Left cardiac atrium (tissue), 4 donors: ENCODE data around the gene ZNF322. TPM values are rescaled to one million over a fixed set of nuclear protein-coding genes. Genes with fewer than 3 reads are reported as not detected.
"Not testable (repeated sequence)": the region's sequence is repeated elsewhere in the genome, so short reads cannot be mapped to it uniquely, and the experiment has no call there.

Source experiments
- ATAC-seq, 2 donors: fragments of 200-7000 bp; cut with Tn5 transposase; one replicate each; pipeline ENCODE4 v1.9.1; 2020; ENCODE audit warnings: mild to moderate bottlenecking in 2 of 2, moderate library complexity in 2 of 2
- DNase-seq: peaks from one replicate; pipeline ENCODE4 v3.0.0-alpha.2; 2020
- intact Hi-C, 2 donors: fragments of 100-400 bp; cut with DNase I; formaldehyde crosslinking; loops; one replicate each; pipeline versions ENCODE4 v1.14.1 to v1.15.1; 2022 to 2023
- long read RNA-seq: library from polyadenylated mRNA; unstranded; transcript quantifications from one replicate; pipeline ENCODE4 v2.0.0, GENCODE V29; 2021
- total RNA-seq, 2 donors: library from RNA; stranded (reverse); fragmentation: NEBNext Ultra II Directional; extraction: Animal tissue kit (Norgen Biotek cat#: 25700); gene quantifications; one replicate each; pipeline ENCODE4 v1.2.1, GENCODE V29; 2021
- donor health status: DM: no; HTN: yes; CAD: no.
- donor health status: DM: no; HTN: yes; CAD: no; lungs with severe emphysema.
- donor health status: DM: yes; HTN: yes; CAD: no.
- donor health status: Dilated cardiomyopathy.

ZNF322 gene, protein sequence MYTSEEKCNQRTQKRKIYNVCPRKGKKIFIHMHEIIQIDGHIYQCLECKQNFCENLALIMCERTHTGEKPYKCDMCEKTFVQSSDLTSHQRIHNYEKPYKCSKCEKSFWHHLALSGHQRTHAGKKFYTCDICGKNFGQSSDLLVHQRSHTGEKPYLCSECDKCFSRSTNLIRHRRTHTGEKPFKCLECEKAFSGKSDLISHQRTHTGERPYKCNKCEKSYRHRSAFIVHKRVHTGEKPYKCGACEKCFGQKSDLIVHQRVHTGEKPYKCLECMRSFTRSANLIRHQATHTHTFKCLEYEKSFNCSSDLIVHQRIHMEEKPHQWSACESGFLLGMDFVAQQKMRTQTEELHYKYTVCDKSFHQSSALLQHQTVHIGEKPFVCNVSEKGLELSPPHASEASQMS
- total RNA-seq: 10 to 100 TPM; 15.5 to 16.6 TPM
- long read RNA-seq, full-length matches to known transcripts: 12 of 12 reads
- long read RNA-seq, partial matches to known transcripts: 0 of 12 reads
- long read RNA-seq, other reads (novel, unspliced or antisense): 0 of 12 reads

DNA sequence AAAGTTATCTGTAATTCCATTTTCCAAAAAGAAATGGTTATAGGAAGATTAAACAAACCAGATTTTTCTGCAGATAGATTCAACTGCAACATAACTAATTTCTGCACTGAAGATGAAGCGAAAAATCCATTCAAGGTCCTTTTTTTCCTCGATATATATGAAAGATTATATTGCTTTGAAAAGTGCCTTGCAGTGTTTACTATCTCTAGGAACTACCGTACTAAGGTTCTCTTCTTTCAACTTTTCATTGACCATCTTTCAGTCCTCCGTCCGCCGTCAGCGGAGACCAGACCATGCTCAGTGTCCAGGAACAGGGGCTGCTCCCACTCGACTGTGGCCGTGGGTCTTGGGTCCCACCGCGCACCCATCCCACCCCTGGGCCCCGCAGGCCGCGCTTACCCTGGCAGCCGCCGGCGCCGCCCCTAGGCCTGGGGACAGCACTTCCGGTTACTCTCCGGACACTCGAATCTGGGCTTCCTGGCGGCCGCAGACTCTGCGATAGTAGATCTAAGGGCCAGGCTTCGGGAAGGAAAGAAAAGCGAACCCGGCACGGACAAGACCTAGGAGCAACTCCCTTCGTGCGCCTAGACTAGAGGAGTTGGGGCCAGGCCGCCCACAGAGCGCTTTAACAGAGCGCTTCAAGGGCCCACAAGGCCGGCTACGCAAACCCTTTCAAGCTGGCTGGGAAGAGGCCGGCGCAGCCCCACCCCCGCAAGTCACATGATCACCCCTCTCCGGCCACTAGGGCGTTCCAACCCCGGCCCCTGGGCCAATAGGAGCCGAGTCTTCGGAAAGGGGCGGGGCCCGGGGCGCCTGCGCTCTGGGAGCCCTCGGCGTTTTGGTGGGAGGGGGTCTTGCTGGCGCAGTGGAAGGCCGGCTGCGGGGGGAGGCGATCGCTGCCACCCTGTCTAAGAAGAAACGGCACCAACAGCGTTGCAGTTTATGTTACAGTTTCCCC is at the start of gene ZNF322:
ZNF322 (minus strand) TSS at position 705 of the 958 bp plus-strand sequence. CDS start 21,193 bp downstream, outside the sequence.
- intact Hi-C loops: no loop called here
- peak; percentile 100 for ATAC-seq
- peak; percentile 97 for DNase-seq

DNA sequence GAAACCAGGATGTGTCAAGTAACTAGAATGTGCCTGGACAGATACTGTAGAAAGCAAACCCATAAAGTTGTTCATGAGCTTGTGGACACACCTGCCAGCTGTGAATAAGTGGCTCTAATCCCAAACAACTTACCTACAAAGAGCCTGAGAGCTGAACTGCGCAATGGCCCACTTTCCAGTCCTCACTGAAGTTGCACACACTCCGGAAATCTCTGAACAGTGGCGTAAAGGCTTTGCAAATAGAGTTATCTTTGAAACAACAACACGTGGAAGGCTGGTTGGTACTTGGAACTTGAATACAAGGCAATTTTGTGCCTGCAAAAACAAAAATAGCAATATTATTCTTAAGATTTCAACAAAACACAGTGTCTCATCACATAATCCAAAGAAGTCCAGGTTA is 46.2 kb upstream of the ZNF322 start:
- intact Hi-C loops, ATAC-seq, DNase-seq: not testable (repeated sequence)

DNA sequence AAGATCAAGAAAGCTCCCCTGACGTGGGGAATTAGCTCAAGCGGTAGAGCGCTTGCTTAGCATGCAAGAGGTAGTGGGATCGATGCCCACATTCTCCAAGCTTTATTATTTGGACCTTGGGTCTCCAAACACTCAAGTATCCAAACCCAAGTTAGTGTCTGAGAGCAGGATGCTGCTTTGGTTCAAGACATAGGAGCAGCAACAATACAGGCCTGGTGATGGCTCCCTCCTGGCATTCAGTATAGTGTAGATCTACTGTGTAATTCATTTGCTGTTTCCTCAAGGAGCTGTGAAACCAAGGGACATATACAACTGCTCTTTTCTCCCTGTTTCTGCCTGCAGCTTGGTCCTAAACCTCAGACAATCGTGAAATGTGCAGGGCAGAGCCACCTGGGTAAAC is 45.8 kb upstream of the ZNF322 start:
- intact Hi-C loops, ATAC-seq, DNase-seq: not testable (repeated sequence)

DNA sequence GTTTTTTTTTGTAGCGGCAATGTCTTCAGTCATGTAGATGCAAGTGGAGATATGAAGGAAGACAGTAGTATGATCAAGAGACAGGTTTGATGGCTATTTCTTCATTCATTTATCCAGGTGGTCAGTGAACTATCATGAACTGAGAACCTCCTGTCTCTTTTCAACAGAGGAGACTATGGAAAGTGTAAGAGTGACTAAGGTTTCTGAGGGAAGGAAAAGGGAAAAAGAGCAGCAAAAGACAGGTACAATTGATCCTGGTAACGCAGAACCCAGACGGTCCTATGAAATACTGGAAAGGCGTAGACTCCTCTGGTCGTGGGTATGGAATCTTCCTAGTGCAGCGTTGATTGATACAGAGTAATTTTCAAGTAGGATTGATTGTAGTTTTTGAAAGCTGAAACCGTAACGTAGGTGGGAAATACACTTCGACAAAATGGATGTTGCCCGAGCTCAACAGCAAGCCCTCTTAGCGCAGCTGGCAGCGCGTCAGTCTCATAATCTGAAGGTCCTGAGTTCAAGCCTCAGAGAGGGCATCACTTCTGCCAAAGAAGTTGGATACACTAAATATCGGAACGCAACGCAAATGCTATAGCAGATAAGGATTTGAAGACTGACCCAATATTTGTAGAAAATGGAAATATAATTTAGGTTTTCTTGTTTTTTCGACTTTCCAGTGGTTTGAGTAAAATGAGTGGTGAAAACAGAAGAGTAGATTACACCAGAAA is 41.6 kb upstream of the ZNF322 start:
- DNase-seq, ATAC-seq, intact Hi-C loops: not testable (repeated sequence)

DNA sequence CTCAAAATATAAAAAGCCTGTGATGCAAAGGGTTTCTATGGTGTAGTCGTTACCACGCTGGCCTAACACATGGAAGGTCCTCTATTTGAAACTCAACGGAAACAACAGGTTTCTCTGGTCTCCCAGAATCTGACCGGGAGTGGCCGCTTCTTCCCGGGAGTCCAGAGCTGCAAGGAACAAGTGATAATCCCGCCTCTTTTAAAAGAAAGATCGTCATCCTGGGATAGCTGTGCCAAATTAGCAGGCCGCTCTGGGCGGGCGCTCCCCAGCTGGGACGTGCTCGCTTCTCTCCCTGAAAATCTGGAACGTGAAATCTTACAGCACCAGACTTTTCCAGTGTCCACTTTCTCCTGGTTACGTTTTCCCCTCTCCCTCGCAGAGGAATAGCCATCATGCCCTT is 38.0 kb upstream of the ZNF322 start:
- intact Hi-C loops, DNase-seq, ATAC-seq: not testable (repeated sequence)

DNA sequence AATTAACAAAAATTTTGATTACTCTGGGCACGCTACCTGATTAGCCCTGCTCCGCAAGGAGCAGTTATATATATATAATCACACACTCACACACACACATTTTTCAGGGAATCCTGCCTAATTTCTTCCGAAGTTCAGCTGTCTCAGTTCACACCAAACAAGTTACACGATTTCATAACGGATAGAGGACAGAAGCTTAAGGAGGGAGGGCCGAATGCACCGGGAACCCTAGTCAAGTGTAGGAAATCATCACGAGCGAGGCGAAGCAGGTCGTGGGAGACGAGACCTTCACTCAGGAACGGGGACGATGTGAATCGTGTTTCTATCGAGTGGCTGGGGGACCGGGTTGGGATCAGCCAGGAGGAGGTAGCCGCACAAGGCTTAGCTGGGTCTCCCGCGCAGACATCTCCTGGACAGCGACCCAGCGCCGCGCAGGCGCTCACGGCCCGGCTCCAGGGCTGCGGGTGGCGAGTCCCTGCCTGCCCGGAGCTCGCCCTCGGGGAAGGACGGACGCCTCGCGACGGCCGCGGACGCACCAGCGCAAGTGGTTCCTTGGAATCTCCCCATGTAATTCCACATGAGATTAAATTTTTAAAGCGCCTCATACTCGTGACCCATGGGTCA is 29.9 kb upstream of the ZNF322 start:
- peak in 1 of 2 donors; percentile 27 for ATAC-seq
- DNase-seq, intact Hi-C loops: not testable (repeated sequence)

DNA sequence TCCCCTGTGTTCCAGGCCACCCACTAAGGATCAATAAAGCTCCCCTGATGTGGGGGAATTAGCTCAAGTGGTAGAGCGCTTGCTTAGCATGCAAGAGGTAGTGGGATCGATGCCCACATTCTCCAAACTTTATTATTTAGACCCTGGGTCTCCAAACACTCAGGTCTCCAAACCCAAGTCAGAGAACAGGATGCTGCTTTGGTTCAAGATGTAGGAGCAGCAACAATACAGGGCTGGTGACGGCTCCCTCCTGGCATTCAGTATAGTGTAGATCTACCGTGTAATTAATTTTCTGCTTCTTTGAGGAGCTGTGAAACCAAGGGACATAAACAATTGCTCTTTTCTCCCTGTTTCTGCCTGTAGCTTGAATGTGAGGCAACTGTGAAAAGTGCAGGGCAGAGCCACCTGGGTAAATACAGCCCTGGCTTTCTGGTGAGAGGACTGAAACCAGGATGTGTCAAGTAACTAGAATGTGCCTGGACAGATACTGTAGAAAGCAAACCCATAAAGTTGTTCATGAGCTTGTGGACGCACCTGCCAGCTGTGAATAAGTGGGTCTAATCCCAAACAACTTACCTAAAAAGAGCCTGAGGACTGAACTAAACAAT is 23.0 kb upstream of the ZNF322 start:
- intact Hi-C loops, DNase-seq, ATAC-seq: not testable (repeated sequence)

DNA sequence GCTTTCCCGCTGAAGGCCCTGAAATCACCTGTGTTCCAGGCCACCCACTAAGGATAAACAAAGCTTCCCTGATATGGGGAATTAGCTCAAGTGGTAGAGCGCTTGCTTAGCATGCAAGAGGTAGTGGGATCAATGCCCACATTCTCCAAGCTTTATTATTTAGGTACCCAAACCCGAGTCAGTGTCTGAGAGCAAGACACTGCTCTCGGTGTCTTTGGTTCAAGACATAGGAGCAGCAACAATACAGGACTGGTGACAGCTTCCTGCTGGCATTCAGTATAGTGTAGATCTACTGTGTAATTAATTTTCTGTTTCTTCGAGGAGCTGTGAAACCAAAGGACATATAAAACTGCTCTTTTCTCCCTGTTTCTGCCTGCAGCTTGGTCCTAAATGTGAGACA is 13.7 kb upstream of the ZNF322 start:
- DNase-seq, ATAC-seq: not testable (repeated sequence)

DNA sequence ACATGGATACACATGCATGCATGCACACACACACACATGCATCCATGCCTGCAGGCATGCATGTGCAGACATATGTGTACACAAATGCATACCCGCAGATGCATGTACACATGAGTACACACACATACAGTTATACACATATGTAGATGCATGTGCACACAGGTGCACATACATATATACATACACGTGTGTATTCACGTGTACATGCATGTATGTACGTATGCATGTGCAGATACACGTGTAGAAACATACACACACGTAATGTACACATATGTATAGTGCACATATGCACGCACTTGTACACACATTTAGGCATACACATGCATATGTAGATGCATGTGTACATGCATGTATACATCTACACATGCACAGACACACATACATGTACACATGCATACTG is 11.0 kb upstream of the ZNF322 start:
- DNase-seq, ATAC-seq, intact Hi-C loops: not testable (repeated sequence)

More for the DNA sequence above, 13.7 kb upstream of the ZNF322 start:
- intact Hi-C loops: not testable (repeated sequence)

DNA sequence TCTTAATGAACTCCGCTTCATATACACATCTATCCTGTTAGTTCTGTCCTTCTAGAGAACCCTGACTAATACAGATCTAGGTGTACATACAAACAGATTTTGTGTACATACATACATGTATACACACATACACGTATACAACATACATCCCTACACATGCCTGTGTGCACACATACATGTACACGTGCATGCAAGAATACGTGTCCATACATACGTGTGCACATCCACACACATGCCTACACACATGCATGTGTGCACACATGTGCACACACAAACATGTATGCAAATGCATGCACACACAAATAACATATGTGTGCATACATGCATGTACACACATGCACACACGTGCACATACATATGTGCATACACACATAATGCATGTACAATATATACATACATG is 10.5 kb upstream of the ZNF322 start:
- intact Hi-C loops, ATAC-seq, DNase-seq: not testable (repeated sequence)

DNA sequence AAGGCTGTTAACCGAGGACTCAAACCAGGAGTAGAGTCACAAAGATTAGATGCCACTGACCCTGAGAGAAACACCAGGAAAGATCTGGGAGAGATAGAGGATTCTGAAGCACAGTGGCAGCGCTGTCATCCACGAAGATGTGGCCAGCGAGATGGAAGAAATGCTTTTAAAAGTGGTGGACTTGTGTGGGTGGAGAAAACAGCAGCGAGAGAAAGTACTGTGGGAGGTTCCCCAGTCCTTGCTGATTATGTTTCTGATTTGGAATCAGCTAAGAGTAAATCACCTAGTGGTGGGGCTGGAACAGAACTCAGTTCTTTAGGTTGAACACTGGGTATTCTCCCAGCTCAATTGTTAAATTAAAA is 435 bp upstream of the ZNF322 start:
- DNase-seq (no peak), ATAC-seq (peak; percentile 13 to 22)
- intact Hi-C loops: no loop called here

DNA sequence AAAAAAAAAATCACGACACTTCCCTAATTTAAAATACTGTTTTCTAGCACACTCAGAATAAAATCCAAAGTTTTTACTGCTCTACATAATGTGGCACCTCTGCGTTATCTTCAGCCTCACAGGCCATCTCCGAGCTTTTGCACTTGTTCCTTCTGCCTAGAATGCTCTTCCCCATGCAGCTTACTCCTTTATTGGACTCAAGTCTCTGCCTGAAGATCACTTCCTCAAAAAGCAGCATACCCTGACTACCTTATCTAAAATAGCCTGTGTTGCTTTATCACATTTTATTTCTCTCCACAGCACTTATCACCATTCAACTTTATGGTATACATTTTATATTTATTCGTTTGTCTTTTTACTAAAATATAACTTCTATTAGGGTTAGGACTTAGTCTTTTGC is 2.3 kb downstream of the ZNF322 start:
- intact Hi-C loops: no loop called here
- ATAC-seq (no peak), DNase-seq (no peak)

DNA sequence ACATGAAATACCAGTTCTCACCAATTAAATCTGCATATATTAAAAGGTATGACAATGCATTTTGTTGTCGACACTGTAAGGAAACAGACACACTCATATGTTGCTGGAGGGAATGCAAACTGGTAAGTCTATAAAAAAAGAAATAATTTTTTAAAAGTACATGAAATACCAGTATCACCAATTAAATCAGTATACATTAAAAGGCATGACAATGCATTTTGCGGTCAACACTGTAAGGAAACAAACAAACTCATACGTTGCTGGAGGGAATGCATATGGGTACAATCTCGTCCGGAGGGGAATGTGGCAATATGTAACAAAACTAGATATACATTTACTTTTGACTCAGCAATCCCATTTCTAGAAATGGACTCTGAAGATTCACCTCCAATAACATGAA is 6.5 kb downstream of the ZNF322 start:
- ATAC-seq (no peak), DNase-seq (no peak)
- intact Hi-C loops: no loop called here

DNA sequence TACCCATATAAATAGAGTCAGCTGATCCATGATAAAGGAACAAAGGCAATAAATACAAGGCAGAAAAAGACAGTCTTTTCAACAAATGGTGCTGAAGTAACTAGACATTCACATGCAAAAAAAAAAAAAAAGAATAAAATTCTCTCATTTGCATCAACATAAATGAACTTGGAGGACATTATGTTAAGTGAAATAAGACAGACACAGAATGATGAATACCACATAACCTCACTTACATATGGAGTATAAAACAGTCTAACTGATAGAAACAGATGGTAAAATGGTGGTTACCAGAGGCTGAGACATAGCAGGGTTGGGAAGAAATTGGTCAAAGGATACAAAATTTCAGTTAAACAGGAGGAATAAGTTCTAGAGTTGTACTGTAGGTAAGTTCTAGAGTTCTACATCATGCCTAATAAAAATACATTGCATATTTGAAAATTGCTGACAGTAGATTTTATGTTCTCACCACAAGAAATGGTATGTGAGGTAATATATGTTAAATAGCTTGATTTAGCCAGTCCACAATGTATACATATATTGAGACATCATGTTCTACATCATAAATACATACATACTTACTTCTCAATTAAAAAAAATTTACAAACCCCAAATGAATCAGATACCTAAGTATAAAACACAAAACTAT is 8.3 kb downstream of the ZNF322 start:
- ATAC-seq (no peak), DNase-seq (no peak)
- intact Hi-C loops: no loop called here

DNA sequence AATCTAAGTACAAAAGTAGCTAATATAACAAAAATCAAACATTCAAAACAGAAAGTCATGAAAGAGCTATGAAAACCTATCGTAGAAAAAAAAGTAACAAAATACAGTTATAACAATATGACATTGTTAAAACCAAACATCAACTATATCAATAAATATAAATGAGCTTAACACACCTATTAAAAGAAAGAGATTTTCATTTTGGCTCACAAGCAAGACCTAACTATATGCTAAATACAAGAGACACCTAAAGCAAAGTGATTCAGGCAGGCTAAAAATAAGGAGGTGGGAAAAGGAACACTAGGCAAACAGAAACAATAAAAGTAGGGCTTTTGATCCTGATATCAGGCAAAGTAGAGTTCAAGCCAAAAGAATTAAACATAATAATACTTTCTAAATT is 13.5 kb downstream of the ZNF322 start:
- ATAC-seq (no peak), DNase-seq (no peak)
- intact Hi-C loops: no loop called here

DNA sequence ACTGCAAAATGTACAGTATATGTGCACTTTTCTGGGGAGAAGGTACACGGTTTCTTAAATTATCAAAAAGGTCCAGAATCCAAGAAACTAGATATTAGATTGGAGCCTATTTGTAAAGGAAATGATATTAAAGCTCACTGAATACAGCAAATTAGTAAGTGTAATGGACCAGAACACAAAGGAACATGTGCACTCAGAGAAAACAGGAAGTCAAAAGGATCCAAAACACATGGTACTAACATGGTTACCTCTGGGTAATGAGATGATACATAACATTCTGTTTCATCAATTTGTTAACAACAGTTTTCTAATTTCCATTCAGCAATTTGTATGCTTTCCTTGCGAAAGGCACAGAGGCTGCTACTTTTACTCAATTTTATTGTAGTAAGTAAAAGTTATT is 18.7 kb downstream of the ZNF322 start:
- ATAC-seq (no peak), DNase-seq (no peak)
- intact Hi-C loops: no loop called here

DNA sequence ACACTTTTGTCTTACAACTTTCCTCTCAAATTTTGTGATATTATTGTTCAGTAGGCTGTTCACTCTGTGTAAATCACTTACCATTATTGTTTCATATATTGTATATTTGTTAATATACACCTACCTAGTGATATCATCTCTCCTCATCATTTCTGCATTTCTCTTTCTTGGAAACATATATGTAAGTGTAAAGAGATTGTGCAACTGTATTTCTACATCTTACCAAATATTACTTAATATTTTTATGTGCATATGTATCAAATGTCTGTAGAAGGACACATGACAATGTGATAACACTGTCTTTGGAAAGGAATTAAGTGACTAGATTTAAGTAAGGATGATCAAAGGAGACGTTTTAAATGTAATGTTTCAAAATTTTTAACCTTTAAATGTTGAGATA is 30.2 kb downstream of the ZNF322 start:
- ATAC-seq (no peak), DNase-seq (no peak)
- intact Hi-C loops: no loop called here

DNA sequence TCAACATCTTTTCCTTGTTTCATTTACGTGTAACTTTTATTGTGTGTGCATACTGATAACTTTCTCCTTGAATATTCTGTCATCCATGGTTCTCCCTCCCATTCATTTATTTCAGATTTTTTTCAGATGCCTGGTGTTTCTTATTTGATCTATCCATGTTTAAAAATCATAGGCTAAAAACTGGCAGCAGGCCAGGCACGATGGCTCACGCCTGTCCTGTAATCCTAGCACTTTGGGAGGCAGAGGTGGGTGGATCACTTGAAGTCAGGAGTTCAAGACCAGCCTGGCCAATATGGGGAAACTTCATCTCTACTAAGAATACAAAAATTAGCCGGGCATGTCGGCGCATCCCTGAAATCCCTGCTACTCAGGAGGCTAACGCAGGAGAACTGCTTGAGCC is 31.7 kb downstream of the ZNF322 start:
- DNase-seq: no peak
- intact Hi-C loops: no loop called here
- no peak for ATAC-seq
